HepG2 (cell line): ENCODE results near the gene FAM20C.

Source experiments
- BCL6 ChIP-seq: IDR thresholded peaks from 2 replicates; pipeline ENCODE4 v1.6.1; 2016; ENCODE audit warnings: missing genetic modification reagents, missing compliant biosample characterization
- ELF1 ChIP-seq: sonication (generic); formaldehyde crosslinking; IDR thresholded peaks from 2 replicates; pipeline ENCODE4 v1.4.0; 2020; ENCODE audit warnings: missing genetic modification reagents
- IRF1 ChIP-seq: sonication (generic); formaldehyde crosslinking; IDR thresholded peaks from 2 replicates; pipeline ENCODE4 v1.4.0; 2020; ENCODE audit warnings: low read depth, mild to moderate bottlenecking, missing genetic modification reagents
- KDM5B ChIP-seq: sonication (generic); formaldehyde crosslinking; IDR thresholded peaks from 2 replicates; pipeline ENCODE4 v1.4.0; 2020; ENCODE audit warnings: missing genetic modification reagents, mild to moderate bottlenecking, borderline replicate concordance
- NFIC ChIP-seq: IDR thresholded peaks from 2 replicates; pipeline ENCODE4 v1.6.1; 2012; ENCODE audit warnings: mild to moderate bottlenecking, low read length, inconsistent platforms
- YY1 ChIP-seq: IDR thresholded peaks from 2 replicates; pipeline ENCODE4 v1.6.1; 2011; ENCODE audit warnings: low read length, low read depth, moderate library complexity, mild to moderate bottlenecking; ENCODE audit not compliant: insufficient read depth, insufficient replicate concordance
- ZBTB1 ChIP-seq: sonication (generic); formaldehyde crosslinking; IDR thresholded peaks from 2 replicates; pipeline ENCODE4 v1.4.0; 2020; ENCODE audit warnings: missing genetic modification reagents, borderline replicate concordance
- ZNF232 ChIP-seq: sonication (generic); formaldehyde crosslinking; IDR thresholded peaks from 2 replicates; pipeline ENCODE4 v1.4.0; 2020; ENCODE audit warnings: missing genetic modification reagents, borderline replicate concordance
- ZNF24 ChIP-seq: fragments of 450-650 bp; IDR thresholded peaks from 2 replicates; pipeline ENCODE4 v1.6.1; 2017; ENCODE audit warnings: antibody characterized with exemption, mild to moderate bottlenecking
- ZNF768 ChIP-seq: sonication (generic); formaldehyde crosslinking; IDR thresholded peaks from 2 replicates; pipeline ENCODE4 v1.4.0; 2020; ENCODE audit warnings: missing genetic modification reagents
- TF ChIP-seq, protein P1 (sequence below): sonication (generic); formaldehyde crosslinking; IDR thresholded peaks from 2 replicates; pipeline ENCODE4 v1.4.0; 2020; ENCODE audit warnings: missing genetic modification reagents, borderline replicate concordance
- TF ChIP-seq, protein P2 (sequence below): sonication (generic); formaldehyde crosslinking; IDR thresholded peaks from 2 replicates; pipeline ENCODE4 v1.5.0; 2020; ENCODE audit warnings: mild to moderate bottlenecking, missing genetic modification reagents, moderate library complexity
- TF ChIP-seq, protein P3 (sequence below), 2 experiments: IDR thresholded peaks; 2 replicates each; pipeline ENCODE4 v1.6.1; 2011 to 2012; ENCODE audit warnings: low read length in 2 of 2, borderline replicate concordance in 1 of 2, low read depth in 1 of 2, mild to moderate bottlenecking in 1 of 2, moderate library complexity in 1 of 2

- TF ChIP-seq ZBTB1 (CRISPR knock-in tag) (no peak), ZNF232 (CRISPR knock-in tag) (no peak), ELF1 (no peak), ZNF24 (no peak), BCL6 (CRISPR knock-in tag) (no peak), ZNF768 (CRISPR knock-in tag) (no peak), YY1 (no peak), NFIC (no peak), KDM5B (CRISPR knock-in tag) (no peak), IRF1 (CRISPR knock-in tag) (no peak)
- TF ChIP-seq, protein P1, sequence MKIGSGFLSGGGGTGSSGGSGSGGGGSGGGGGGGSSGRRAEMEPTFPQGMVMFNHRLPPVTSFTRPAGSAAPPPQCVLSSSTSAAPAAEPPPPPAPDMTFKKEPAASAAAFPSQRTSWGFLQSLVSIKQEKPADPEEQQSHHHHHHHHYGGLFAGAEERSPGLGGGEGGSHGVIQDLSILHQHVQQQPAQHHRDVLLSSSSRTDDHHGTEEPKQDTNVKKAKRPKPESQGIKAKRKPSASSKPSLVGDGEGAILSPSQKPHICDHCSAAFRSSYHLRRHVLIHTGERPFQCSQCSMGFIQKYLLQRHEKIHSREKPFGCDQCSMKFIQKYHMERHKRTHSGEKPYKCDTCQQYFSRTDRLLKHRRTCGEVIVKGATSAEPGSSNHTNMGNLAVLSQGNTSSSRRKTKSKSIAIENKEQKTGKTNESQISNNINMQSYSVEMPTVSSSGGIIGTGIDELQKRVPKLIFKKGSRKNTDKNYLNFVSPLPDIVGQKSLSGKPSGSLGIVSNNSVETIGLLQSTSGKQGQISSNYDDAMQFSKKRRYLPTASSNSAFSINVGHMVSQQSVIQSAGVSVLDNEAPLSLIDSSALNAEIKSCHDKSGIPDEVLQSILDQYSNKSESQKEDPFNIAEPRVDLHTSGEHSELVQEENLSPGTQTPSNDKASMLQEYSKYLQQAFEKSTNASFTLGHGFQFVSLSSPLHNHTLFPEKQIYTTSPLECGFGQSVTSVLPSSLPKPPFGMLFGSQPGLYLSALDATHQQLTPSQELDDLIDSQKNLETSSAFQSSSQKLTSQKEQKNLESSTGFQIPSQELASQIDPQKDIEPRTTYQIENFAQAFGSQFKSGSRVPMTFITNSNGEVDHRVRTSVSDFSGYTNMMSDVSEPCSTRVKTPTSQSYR (CRISPR knock-in tag): no peak
- TF ChIP-seq, protein P2, sequence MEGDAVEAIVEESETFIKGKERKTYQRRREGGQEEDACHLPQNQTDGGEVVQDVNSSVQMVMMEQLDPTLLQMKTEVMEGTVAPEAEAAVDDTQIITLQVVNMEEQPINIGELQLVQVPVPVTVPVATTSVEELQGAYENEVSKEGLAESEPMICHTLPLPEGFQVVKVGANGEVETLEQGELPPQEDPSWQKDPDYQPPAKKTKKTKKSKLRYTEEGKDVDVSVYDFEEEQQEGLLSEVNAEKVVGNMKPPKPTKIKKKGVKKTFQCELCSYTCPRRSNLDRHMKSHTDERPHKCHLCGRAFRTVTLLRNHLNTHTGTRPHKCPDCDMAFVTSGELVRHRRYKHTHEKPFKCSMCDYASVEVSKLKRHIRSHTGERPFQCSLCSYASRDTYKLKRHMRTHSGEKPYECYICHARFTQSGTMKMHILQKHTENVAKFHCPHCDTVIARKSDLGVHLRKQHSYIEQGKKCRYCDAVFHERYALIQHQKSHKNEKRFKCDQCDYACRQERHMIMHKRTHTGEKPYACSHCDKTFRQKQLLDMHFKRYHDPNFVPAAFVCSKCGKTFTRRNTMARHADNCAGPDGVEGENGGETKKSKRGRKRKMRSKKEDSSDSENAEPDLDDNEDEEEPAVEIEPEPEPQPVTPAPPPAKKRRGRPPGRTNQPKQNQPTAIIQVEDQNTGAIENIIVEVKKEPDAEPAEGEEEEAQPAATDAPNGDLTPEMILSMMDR (CRISPR knock-in tag): no peak
- TF ChIP-seq, protein P3, sequence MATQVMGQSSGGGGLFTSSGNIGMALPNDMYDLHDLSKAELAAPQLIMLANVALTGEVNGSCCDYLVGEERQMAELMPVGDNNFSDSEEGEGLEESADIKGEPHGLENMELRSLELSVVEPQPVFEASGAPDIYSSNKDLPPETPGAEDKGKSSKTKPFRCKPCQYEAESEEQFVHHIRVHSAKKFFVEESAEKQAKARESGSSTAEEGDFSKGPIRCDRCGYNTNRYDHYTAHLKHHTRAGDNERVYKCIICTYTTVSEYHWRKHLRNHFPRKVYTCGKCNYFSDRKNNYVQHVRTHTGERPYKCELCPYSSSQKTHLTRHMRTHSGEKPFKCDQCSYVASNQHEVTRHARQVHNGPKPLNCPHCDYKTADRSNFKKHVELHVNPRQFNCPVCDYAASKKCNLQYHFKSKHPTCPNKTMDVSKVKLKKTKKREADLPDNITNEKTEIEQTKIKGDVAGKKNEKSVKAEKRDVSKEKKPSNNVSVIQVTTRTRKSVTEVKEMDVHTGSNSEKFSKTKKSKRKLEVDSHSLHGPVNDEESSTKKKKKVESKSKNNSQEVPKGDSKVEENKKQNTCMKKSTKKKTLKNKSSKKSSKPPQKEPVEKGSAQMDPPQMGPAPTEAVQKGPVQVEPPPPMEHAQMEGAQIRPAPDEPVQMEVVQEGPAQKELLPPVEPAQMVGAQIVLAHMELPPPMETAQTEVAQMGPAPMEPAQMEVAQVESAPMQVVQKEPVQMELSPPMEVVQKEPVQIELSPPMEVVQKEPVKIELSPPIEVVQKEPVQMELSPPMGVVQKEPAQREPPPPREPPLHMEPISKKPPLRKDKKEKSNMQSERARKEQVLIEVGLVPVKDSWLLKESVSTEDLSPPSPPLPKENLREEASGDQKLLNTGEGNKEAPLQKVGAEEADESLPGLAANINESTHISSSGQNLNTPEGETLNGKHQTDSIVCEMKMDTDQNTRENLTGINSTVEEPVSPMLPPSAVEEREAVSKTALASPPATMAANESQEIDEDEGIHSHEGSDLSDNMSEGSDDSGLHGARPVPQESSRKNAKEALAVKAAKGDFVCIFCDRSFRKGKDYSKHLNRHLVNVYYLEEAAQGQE (IDR thresholded peaks at IDR 0.05; ENCODE audit: borderline replicate concordance in 1 of 2, low read depth in 1 of 2, low read length in 2 of 2): no peak
These were observed 18.1 kb downstream of the FAM20C start for GRCh38 chr7:210401-210925.
